ENCODE data around the gene LRRC23. TPM values are rescaled to one million over a fixed set of nuclear protein-coding genes. Genes with fewer than 3 reads are reported as not detected.
A peak's percentile ranks its signal among the peaks of the same experiment; 100 is the strongest.

Gene LRRC23
- total and polyA plus RNA-seq, 9 of the 15 experiments (the other 6 are each of a cell fraction or from before 2014, with no cell fraction given), result 2.2 to 7.0 (median 3.0) TPM

- no peak for TF ChIP-seq ZFP30 (CRISPR knock-in tag; IDR thresholded peaks at IDR 0.05; ENCODE audit: borderline replicate concordance)
- TF ChIP-seq ASH1L (IDR thresholded peaks at IDR 0.05; ENCODE audit: borderline replicate concordance, low read depth, partially characterized antibody), result no peak
- TF ChIP-seq FOXJ3 (CRISPR knock-in tag; IDR thresholded peaks at IDR 0.05), result peak; percentile 49; the same call in 1 of the 2 replicates
- TF ChIP-seq SLC30A9 (CRISPR knock-in tag; IDR thresholded peaks at IDR 0.05), result no peak
- no peak for TF ChIP-seq HMGXB4 (CRISPR knock-in tag; IDR thresholded peaks at IDR 0.05)
- peak; percentile 97 for TF ChIP-seq ATF3 (IDR thresholded peaks at IDR 0.05)
- TF ChIP-seq ATF3 (CRISPR knock-in tag; conservative IDR thresholded peaks at IDR 0.05), result no peak; the same call in 1 of the 2 replicates
- TF ChIP-seq ZNF830 (CRISPR knock-in tag; IDR thresholded peaks at IDR 0.05), result no peak
- no peak for TF ChIP-seq ZNF695 (CRISPR knock-in tag; IDR thresholded peaks at IDR 0.05)
- TF ChIP-seq PHB2 (IDR thresholded peaks at IDR 0.05; ENCODE audit: low read depth), result no peak
- no peak for TF ChIP-seq STAG1 (CRISPR knock-in tag; IDR thresholded peaks at IDR 0.05; ENCODE audit: borderline replicate concordance)
- TF ChIP-seq ZNF445 (CRISPR knock-in tag; IDR thresholded peaks at IDR 0.05; ENCODE audit: low read depth), result no peak
- TF ChIP-seq POLR2AphosphoS2 (IDR thresholded peaks at IDR 0.05; ENCODE audit: low read length), result no peak
- TF ChIP-seq CBFA2T3 (IDR thresholded peaks at IDR 0.05), result no peak
- no peak for TF ChIP-seq ARHGAP35 (IDR thresholded peaks at IDR 0.05; ENCODE audit: partially characterized antibody)
- peak; percentile 2 for TF ChIP-seq NFYB (IDR thresholded peaks at IDR 0.05; ENCODE audit: extremely low read depth, insufficient read length)
- no peak for TF ChIP-seq TBP (optimal IDR thresholded peaks at IDR 0.05; ENCODE audit: low read depth, low read length)
- no peak; the same call in 1 of the 2 replicates for TF ChIP-seq TOE1 (IDR thresholded peaks at IDR 0.05; ENCODE audit: borderline replicate concordance)
- no peak for TF ChIP-seq TOE1 (CRISPR knock-in tag; IDR thresholded peaks at IDR 0.05; ENCODE audit: borderline replicate concordance, low read depth)
- no peak for TF ChIP-seq ZNF764 (CRISPR knock-in tag; IDR thresholded peaks at IDR 0.05; ENCODE audit: low read depth)
- TF ChIP-seq SUPT5H (IDR thresholded peaks at IDR 0.05), result 0 out of 2 replicates have a peak, but pooled peaks have one; percentile 54
- no peak for TF ChIP-seq E2F5 (CRISPR knock-in tag; IDR thresholded peaks at IDR 0.05)
- peak; percentile 21 to 31; a peak in 1 of 4 replicates for TF ChIP-seq SIN3A (IDR thresholded peaks at IDR 0.05; ENCODE audit: borderline replicate concordance in 2 of 2, control insufficient read depth in 1 of 2, low read depth in 2 of 2, low read length in 2 of 2)
- no peak for TF ChIP-seq ZNF655 (CRISPR knock-in tag; IDR thresholded peaks at IDR 0.05)
Observed at GRCh38 chr12:6904280-6905276, at the start of gene LRRC23 (continued).
